Endothelial cell of umbilical vein (primary cell): ENCODE measurements around the gene AQR. TPM values are rescaled to one million over a fixed set of nuclear protein-coding genes. Genes with fewer than 3 reads are reported as not detected.
A peak's percentile ranks its signal among the peaks of the same experiment; 100 is the strongest.

Source experiments
- BruUV-seq: library from RNA; stranded (reverse); fragments of 400-500 nt; replicated peaks from 2 replicates; lab custom pipeline; 2021; lab: Mats Ljungman, UMichigan
- CTCF ChIA-PET: fragments of 300-600, 350-600 bp; sonication (Branson Sonifier 250); formaldehyde crosslinking; loops from one replicate; lab custom pipeline; 2021; ENCODE audit warnings: antibody characterized with exemption, inconsistent platforms; lab: Charles Lee
- POLR2A ChIA-PET: fragments of 300-600, 350-600 bp; sonication (Branson Sonifier 250); formaldehyde crosslinking; loops from one replicate; lab custom pipeline; 2021; ENCODE audit warnings: antibody characterized with exemption, inconsistent platforms; lab: Charles Lee
- DNase-seq: peaks from one replicate; pipeline ENCODE4 v3.0.0-alpha.2; 2011; ENCODE audit warnings: low read depth, low spot score
- FAIRE-seq: peaks from 2 replicates; lab custom pipeline; 2011; peaks lifted over from hg19 to GRCh38; lab: Jason Lieb, UNC
- H2AFZ ChIP-seq: 2 replicates; pipeline ENCODE4 v1.6.0; 2012; ENCODE audit warnings: low read depth, low read length, control low read depth, inconsistent platforms
- H3K27ac ChIP-seq: 2 replicates; pipeline ENCODE4 v1.5.1; 2011; ENCODE audit warnings: low read depth, mild to moderate bottlenecking, control low read depth, low read length, moderate library complexity; ENCODE audit not compliant: insufficient read depth
- H3K27me3 ChIP-seq, 2 experiments: 2 replicates each; pipeline versions ENCODE4 v1.6.0 to v1.6.1; 2011; ENCODE audit warnings: low read length in 2 of 2, mixed read lengths in 1 of 2; ENCODE audit not compliant: control insufficient read depth in 2 of 2, insufficient read depth in 2 of 2
- H3K36me3 ChIP-seq, 2 experiments: 2 replicates in 1 of 2; 3 replicates in 1 of 2; pipeline ENCODE4 v1.5.1; 2011; ENCODE audit warnings: low read length in 2 of 2, mild to moderate bottlenecking in 1 of 2, moderate library complexity in 1 of 2; ENCODE audit not compliant: control insufficient read depth in 2 of 2, insufficient read depth in 2 of 2; ENCODE audit errors: extremely low read depth in 1 of 2
- H3K4me1 ChIP-seq: 3 replicates; pipeline ENCODE4 v1.5.1; 2011; ENCODE audit warnings: mild to moderate bottlenecking, low read length; ENCODE audit not compliant: control insufficient read depth, insufficient read depth; ENCODE audit errors: extremely low read depth
- H3K4me2 ChIP-seq: 2 replicates; pipeline ENCODE4 v1.6.1; 2011; ENCODE audit warnings: low read length, control low read depth, mixed read lengths; ENCODE audit not compliant: insufficient read depth
- H3K4me3 ChIP-seq, 3 experiments: fragments of 200-600 bp in 1 of 3; sonication (generic), shearing (Covaris generic) in 1 of 3; replicated peaks in 1 of 3; 2 replicates each; pipeline ENCODE4 v1.5.1; 2011 to 2016; ENCODE audit warnings: control low read depth in 3 of 3, low read length in 3 of 3, mild to moderate bottlenecking in 2 of 3, inconsistent platforms in 1 of 3, low read depth in 1 of 3, moderate library complexity in 1 of 3; ENCODE audit not compliant: insufficient read depth in 1 of 3
- H3K79me2 ChIP-seq: 2 replicates; pipeline ENCODE4 v1.6.0; 2012; ENCODE audit warnings: low read length, inconsistent platforms; ENCODE audit not compliant: control insufficient read depth, insufficient read depth
- H3K9ac ChIP-seq: replicated peaks from 2 replicates; pipeline ENCODE3; 2011; ENCODE audit warnings: low read length, control low read depth; ENCODE audit not compliant: insufficient read depth; ENCODE audit errors: extremely low read depth
- H3K9me1 ChIP-seq: replicated peaks from 3 replicates; pipeline ENCODE4 v1.6.0; 2011; ENCODE audit warnings: mild to moderate bottlenecking, low read length; ENCODE audit not compliant: control insufficient read depth, insufficient read depth; ENCODE audit errors: extremely low read depth
- H3K9me3 ChIP-seq: replicated peaks from 2 replicates; pipeline ENCODE4 v1.5.1; 2012; ENCODE audit warnings: low read length, inconsistent platforms; ENCODE audit not compliant: control insufficient read depth, insufficient read depth
- H4K20me1 ChIP-seq: replicated peaks from 2 replicates; pipeline ENCODE3; 2011; ENCODE audit warnings: mild to moderate bottlenecking, low read length; ENCODE audit not compliant: control insufficient read depth, insufficient read depth; ENCODE audit errors: extremely low read depth
- EZH2 ChIP-seq: IDR thresholded peaks from 2 replicates; pipeline ENCODE4 v1.6.1; 2012; ENCODE audit warnings: borderline replicate concordance, low read depth, mild to moderate bottlenecking, moderate library complexity, low read length, inconsistent platforms; ENCODE audit not compliant: severe bottlenecking
- FOS ChIP-seq: IDR thresholded peaks from 2 replicates; pipeline ENCODE4 v1.6.1; 2011; ENCODE audit warnings: mild to moderate bottlenecking, low read length, moderate library complexity, borderline replicate concordance; ENCODE audit not compliant: insufficient read depth
- GATA2 ChIP-seq: IDR thresholded peaks from 2 replicates; pipeline ENCODE4 v1.7.0; 2011; ENCODE audit warnings: low read depth, mild to moderate bottlenecking, moderate library complexity, mixed read lengths, low read length; ENCODE audit not compliant: insufficient read length, insufficient read depth
- JUN ChIP-seq: IDR thresholded peaks from 2 replicates; pipeline ENCODE4 v1.6.1; 2011; ENCODE audit warnings: borderline replicate concordance, low read depth; ENCODE audit not compliant: insufficient read length, insufficient read depth
- MYC ChIP-seq: IDR thresholded peaks from one replicate; pipeline ENCODE4 v1.6.1; 2011; ENCODE audit warnings: mild to moderate bottlenecking, low read depth, low read length
- POLR2A ChIP-seq: IDR thresholded peaks from 2 replicates; pipeline ENCODE4 v1.6.1; 2012; ENCODE audit warnings: low read depth, mild to moderate bottlenecking, control low read depth, low read length
- POLR2AphosphoS5 ChIP-seq: IDR thresholded peaks from 2 replicates; pipeline ENCODE4 v1.6.1; 2012; ENCODE audit warnings: low read depth, mild to moderate bottlenecking, control low read depth, low read length, moderate library complexity; ENCODE audit not compliant: insufficient read depth
- dilution Hi-C: fragments of 300-500 bp; cut with MboI; formaldehyde crosslinking; loops from one replicate; pipeline ENCODE4 v1.15.0; 2019; ENCODE audit warnings: low sequenced_read_pairs; ENCODE audit not compliant: extremely low pct_ligation_motif_present
- intact Hi-C: fragments of 100-400 bp; cut with micrococcal nuclease; formaldehyde crosslinking; loops from one replicate; pipeline ENCODE4 v1.10.0; 2022
- polyA plus RNA-seq, 4 experiments: library from polyadenylated mRNA; depleted of rRNA in 3 of 4; stranded (reverse) in 3 of 4; unstranded in 1 of 4; fragments of >200 nt; gene quantifications; 2 replicates each; pipeline versions ENCODE4 v1.2.1 to v1.2.3, GENCODE V29; 2011 to 2012; ENCODE audit warnings: missing spikeins in 1 of 4
- total RNA-seq: library from RNA; stranded (reverse); gene quantifications from 2 replicates; pipeline ENCODE4 v1.2.3, GENCODE V29; 2021
- TF ChIP-seq, protein P1 (sequence below), 2 donors: IDR thresholded peaks; 1 replicate in 1 of 2; 2 replicates in 1 of 2; pipeline ENCODE4 v1.5.1; 2011; ENCODE audit warnings: low read length in 2 of 2, mild to moderate bottlenecking in 2 of 2, moderate library complexity in 2 of 2, control low read depth in 1 of 2, inconsistent platforms in 1 of 2, low read depth in 1 of 2; ENCODE audit not compliant: insufficient read depth in 1 of 2; ENCODE audit errors: extremely low read depth in 1 of 2
- TF ChIP-seq, protein P2 (sequence below): IDR thresholded peaks from 2 replicates; pipeline ENCODE4 v1.6.1; 2011; ENCODE audit not compliant: insufficient read depth, insufficient read length

Gene AQR
- total and polyA plus RNA-seq, 2 donors (not counting 3 experiments of a cell fraction or from before 2014, with no cell fraction given), result 18.7 to 37.5 TPM

DNA sequence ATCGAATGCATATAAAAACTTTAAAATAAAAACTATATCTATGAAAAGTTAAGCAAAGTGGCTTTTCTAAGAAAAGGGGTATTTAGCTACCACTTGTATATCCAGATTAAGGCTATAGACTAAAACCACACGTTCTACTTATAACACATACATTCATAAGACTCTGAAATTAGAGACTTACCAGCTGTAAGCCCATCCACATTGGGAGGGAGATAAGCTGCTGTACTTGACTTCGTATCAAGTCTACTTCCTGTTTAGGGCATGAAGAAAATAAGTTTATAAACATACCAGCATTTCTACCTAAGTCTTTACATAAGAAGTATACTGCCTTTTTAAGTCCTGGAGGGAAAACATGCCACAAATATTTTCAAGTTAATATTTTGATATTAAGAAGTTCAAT is 27.7 kb downstream of the AQR start:
- H3K9me3 ChIP-seq, result no peaks in the 10 kb centered on the region
- H4K20me1 ChIP-seq, result no peaks in the 10 kb centered on the region
- no peak for TF ChIP-seq POLR2AphosphoS5
- no peak for TF ChIP-seq FOS
- no peak for TF ChIP-seq GATA2
- no peak for TF ChIP-seq POLR2A
- no peak for TF ChIP-seq MYC
- TF ChIP-seq, protein P1, sequence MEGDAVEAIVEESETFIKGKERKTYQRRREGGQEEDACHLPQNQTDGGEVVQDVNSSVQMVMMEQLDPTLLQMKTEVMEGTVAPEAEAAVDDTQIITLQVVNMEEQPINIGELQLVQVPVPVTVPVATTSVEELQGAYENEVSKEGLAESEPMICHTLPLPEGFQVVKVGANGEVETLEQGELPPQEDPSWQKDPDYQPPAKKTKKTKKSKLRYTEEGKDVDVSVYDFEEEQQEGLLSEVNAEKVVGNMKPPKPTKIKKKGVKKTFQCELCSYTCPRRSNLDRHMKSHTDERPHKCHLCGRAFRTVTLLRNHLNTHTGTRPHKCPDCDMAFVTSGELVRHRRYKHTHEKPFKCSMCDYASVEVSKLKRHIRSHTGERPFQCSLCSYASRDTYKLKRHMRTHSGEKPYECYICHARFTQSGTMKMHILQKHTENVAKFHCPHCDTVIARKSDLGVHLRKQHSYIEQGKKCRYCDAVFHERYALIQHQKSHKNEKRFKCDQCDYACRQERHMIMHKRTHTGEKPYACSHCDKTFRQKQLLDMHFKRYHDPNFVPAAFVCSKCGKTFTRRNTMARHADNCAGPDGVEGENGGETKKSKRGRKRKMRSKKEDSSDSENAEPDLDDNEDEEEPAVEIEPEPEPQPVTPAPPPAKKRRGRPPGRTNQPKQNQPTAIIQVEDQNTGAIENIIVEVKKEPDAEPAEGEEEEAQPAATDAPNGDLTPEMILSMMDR (IDR thresholded peaks at IDR 0.05; ENCODE audit: extremely low read depth in 1 of 2, insufficient read depth in 1 of 2, low read depth in 1 of 2, low read length in 2 of 2), result no peak
- TF ChIP-seq, protein P2, sequence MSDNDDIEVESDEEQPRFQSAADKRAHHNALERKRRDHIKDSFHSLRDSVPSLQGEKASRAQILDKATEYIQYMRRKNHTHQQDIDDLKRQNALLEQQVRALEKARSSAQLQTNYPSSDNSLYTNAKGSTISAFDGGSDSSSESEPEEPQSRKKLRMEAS, result no peak
- TF ChIP-seq JUN, result no peak
- TF ChIP-seq EZH2, result no peak
- DNase-seq (peak; percentile 1), FAIRE-seq (no peak)
- no peak overlapping the region for H3K27ac ChIP-seq
- intact Hi-C loops (no loop called here), dilution Hi-C loops (no loop called here)
- no peak overlapping the region for H2AFZ ChIP-seq
- BruUV-seq, result no TSS peak
- CTCF ChIA-PET, result interaction anchor here (0.6 to 2.4 kb wide), 4 partner anchors 15 to 234 kb away, joined by 3 to 11 read pairs (median 4); partner anchors contain the start of gene AQR
- H3K4me3 ChIP-seq, result no peak overlapping the region
- H3K4me2 ChIP-seq, result no peak overlapping the region
- H3K36me3 ChIP-seq, result peaks cover 7 to 9% of the 10 kb centered on the region in 2 experiments
- no peak overlapping the region for H3K9ac ChIP-seq
- H3K9me1 ChIP-seq, result no peaks in the 10 kb centered on the region
- no peaks in the 10 kb centered on the region for H3K79me2 ChIP-seq
- H3K27me3 ChIP-seq, result no peaks in the 10 kb centered on the region
- H3K4me1 ChIP-seq, result peaks cover 5% of the 10 kb centered on the region
- POLR2A ChIA-PET, result no interaction called here
